SK-N-SH treated with all-trans-retinoic acid at 6 μM for 48 hours (cell line): Measurements from ENCODE around the gene DYRK3.

Experiments used
- ATAC-seq: fragments of 200-7000 bp; cut with Tn5 transposase; 3 replicates; pipeline ENCODE4 v1.9.1; 2020; ENCODE audit warnings: mild to moderate bottlenecking, moderate library complexity
- ARNTL ChIP-seq: fragments of 450-650 bp; formaldehyde crosslinking; IDR thresholded peaks from 2 replicates; pipeline ENCODE4 v1.5.0; 2020; ENCODE audit warnings: low read depth, mild to moderate bottlenecking, moderate library complexity, borderline replicate concordance
- CSDC2 ChIP-seq: fragments of 250-450 bp; sonication (Bioruptor Pico); IDR thresholded peaks from 2 replicates; pipeline ENCODE4 v1.5.0; 2020; ENCODE audit warnings: mild to moderate bottlenecking, moderate library complexity
- ESRRG ChIP-seq: fragments of 250-450 bp; sonication (Bioruptor Pico); IDR thresholded peaks from 2 replicates; pipeline ENCODE4 v1.6.1; 2021; ENCODE audit warnings: mild to moderate bottlenecking
- GLIS3 ChIP-seq: fragments of 250-450 bp; sonication (Bioruptor Pico); IDR thresholded peaks from 2 replicates; pipeline ENCODE4 v1.5.0; 2020; ENCODE audit warnings: mild to moderate bottlenecking, moderate library complexity
- ISL1 ChIP-seq: fragments of 250-450 bp; sonication (Bioruptor Pico); IDR thresholded peaks from 2 replicates; pipeline ENCODE4 v2.1.2; 2022; ENCODE audit warnings: mild to moderate bottlenecking, moderate library complexity
- OSR1 ChIP-seq: fragments of 250-450 bp; sonication (Bioruptor Pico); IDR thresholded peaks from 2 replicates; pipeline ENCODE4 v1.8.0; 2022; ENCODE audit warnings: moderate library complexity, mild to moderate bottlenecking, inconsistent platforms
- PPARA ChIP-seq: fragments of 250-450 bp; sonication (Bioruptor Pico); IDR thresholded peaks from 2 replicates; pipeline ENCODE4 v1.5.0; 2020; ENCODE audit warnings: mild to moderate bottlenecking, borderline replicate concordance
- RARB ChIP-seq: fragments of 250-450 bp; sonication (Bioruptor Pico); IDR thresholded peaks from 2 replicates; pipeline ENCODE4 v1.8.0; 2021; ENCODE audit warnings: mild to moderate bottlenecking, moderate library complexity
- SNAI2 ChIP-seq: fragments of 250-450 bp; sonication (Bioruptor Pico); IDR thresholded peaks from 2 replicates; pipeline ENCODE4 v1.5.0; 2020; ENCODE audit warnings: mild to moderate bottlenecking, moderate library complexity
- TCF4 ChIP-seq: fragments of 250-450 bp; sonication (Bioruptor Pico); IDR thresholded peaks from 2 replicates; pipeline ENCODE4 v1.8.0; 2021; ENCODE audit warnings: mild to moderate bottlenecking, moderate library complexity, borderline replicate concordance
- TOX ChIP-seq: fragments of 250-450 bp; sonication (Bioruptor Pico); IDR thresholded peaks from 2 replicates; pipeline ENCODE4 v1.8.0; 2021; ENCODE audit warnings: mild to moderate bottlenecking, moderate library complexity, borderline replicate concordance
- ZFP3 ChIP-seq: fragments of 250-450 bp; sonication (Bioruptor Pico); IDR thresholded peaks from 2 replicates; pipeline ENCODE4 v1.5.0; 2020; ENCODE audit warnings: mild to moderate bottlenecking, moderate library complexity
- ZFP30 ChIP-seq: fragments of 450-650 bp; formaldehyde crosslinking; IDR thresholded peaks from 2 replicates; pipeline ENCODE4 v1.5.0; 2022; ENCODE audit warnings: mild to moderate bottlenecking, moderate library complexity
- ZNF565 ChIP-seq: fragments of 450-650 bp; formaldehyde crosslinking; conservative IDR thresholded peaks from 2 replicates; pipeline ENCODE4 v1.5.0; 2020; ENCODE audit warnings: low read depth, mild to moderate bottlenecking, moderate library complexity
- ZNF70 ChIP-seq: fragments of 450-650 bp; formaldehyde crosslinking; IDR thresholded peaks from 2 replicates; pipeline ENCODE4 v1.5.0; 2020; ENCODE audit warnings: mild to moderate bottlenecking, moderate library complexity
- ZNF8 ChIP-seq: fragments of 450-650 bp; formaldehyde crosslinking; IDR thresholded peaks from 2 replicates; pipeline ENCODE4 v1.5.0; 2020; ENCODE audit warnings: mild to moderate bottlenecking, moderate library complexity
- TF ChIP-seq, protein P1 (sequence below): fragments of 250-450 bp; sonication (Bioruptor Pico); IDR thresholded peaks from 2 replicates; pipeline ENCODE4 v1.8.0; 2021; ENCODE audit warnings: low read depth, mild to moderate bottlenecking, moderate library complexity, borderline replicate concordance
- TF ChIP-seq, protein P2 (sequence below): fragments of 250-450 bp; sonication (Bioruptor Pico); IDR thresholded peaks from 2 replicates; pipeline ENCODE4 v1.5.1; 2021; ENCODE audit warnings: mild to moderate bottlenecking, moderate library complexity
- TF ChIP-seq, protein P3 (sequence below): fragments of 250-450 bp; sonication (Bioruptor Pico); IDR thresholded peaks from 2 replicates; pipeline ENCODE4 v1.5.0; 2020; ENCODE audit warnings: mild to moderate bottlenecking, moderate library complexity
- TF ChIP-seq, protein P4 (sequence below): fragments of 250-450 bp; sonication (Bioruptor Pico); IDR thresholded peaks from 2 replicates; pipeline ENCODE4 v1.5.1; 2020; ENCODE audit warnings: low read depth, mild to moderate bottlenecking, moderate library complexity
- TF ChIP-seq, protein P5 (sequence below): fragments of 250-450 bp; sonication (Bioruptor Pico); IDR thresholded peaks from 2 replicates; pipeline ENCODE4 v1.8.0; 2020; ENCODE audit warnings: mild to moderate bottlenecking, moderate library complexity, borderline replicate concordance

Gene DYRK3

DNA sequence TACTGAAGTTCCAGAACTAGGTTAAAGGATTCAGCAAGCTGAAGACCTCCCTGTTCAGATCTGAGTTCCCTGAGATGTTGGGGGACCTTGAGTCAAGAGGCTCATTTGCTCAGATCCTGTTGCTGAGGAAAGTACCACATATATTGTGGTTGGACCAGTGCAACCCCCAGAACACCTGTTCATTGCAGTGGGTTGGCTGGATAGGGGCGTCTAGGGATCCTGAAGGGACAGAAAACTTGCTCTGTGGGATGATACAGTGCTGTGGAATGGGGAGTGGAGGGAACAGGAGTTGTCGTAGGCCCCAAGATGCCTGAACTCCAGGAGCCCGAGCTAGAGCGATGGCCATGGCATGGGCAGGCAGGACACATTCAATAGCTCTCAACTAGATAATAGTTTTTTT lies 24.8 kb downstream of the DYRK3 start:
- ATAC-seq: no peak

DNA sequence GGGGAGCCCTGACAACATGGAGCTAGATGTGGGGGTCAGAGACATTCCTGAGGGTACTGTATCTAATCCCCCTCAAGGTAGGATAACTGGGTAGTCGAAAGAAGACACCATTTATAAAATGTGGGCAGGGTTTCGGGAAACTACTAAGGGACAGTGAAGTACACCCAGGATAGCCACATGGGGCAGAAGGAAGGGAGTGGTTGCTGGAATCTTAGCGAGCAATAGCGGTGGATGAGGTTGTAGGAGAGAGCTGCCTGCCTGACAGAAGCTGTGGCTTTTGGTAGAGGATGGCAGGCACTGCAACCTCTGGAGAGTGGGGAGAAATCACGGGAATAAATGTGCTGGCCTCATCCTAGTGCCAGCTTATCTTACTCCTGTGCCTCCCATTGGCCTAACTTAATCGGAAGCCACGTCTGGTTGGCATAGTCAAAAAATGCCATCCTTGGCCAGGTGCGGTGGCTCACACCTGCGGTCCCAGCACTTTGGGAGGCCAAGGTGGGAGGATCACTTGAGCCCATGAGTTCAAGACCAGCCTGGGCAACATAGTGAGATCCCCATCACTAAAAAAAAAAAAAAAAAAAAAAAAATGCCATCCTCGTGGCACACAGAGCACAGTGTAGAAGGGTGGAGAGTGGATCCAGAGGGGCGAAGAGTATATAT lies 26.0 kb downstream of the DYRK3 start:
- TF ChIP-seq ZFP3 (CRISPR knock-in tag) (no peak), ZNF565 (CRISPR knock-in tag) (no peak), ISL1 (no peak), ZNF8 (no peak), ESRRG (CRISPR knock-in tag) (no peak), ZNF70 (no peak), OSR1 (CRISPR knock-in tag) (no peak), SNAI2 (CRISPR knock-in tag) (no peak)
- TF ChIP-seq, protein P1, sequence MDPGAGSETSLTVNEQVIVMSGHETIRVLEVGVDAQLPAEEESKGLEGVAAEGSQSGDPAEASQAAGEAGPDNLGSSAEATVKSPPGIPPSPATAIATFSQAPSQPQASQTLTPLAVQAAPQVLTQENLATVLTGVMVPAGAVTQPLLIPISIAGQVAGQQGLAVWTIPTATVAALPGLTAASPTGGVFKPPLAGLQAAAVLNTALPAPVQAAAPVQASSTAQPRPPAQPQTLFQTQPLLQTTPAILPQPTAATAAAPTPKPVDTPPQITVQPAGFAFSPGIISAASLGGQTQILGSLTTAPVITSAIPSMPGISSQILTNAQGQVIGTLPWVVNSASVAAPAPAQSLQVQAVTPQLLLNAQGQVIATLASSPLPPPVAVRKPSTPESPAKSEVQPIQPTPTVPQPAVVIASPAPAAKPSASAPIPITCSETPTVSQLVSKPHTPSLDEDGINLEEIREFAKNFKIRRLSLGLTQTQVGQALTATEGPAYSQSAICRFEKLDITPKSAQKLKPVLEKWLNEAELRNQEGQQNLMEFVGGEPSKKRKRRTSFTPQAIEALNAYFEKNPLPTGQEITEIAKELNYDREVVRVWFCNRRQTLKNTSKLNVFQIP (CRISPR knock-in tag): no peak
- TF ChIP-seq, protein P2, sequence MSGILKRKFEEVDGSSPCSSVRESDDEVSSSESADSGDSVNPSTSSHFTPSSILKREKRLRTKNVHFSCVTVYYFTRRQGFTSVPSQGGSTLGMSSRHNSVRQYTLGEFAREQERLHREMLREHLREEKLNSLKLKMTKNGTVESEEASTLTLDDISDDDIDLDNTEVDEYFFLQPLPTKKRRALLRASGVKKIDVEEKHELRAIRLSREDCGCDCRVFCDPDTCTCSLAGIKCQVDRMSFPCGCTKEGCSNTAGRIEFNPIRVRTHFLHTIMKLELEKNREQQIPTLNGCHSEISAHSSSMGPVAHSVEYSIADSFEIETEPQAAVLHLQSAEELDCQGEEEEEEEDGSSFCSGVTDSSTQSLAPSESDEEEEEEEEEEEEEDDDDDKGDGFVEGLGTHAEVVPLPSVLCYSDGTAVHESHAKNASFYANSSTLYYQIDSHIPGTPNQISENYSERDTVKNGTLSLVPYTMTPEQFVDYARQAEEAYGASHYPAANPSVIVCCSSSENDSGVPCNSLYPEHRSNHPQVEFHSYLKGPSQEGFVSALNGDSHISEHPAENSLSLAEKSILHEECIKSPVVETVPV: no peak
- no peak for ATAC-seq

More for the DNA sequence above, 24.8 kb downstream of the DYRK3 start:
- TF ChIP-seq GLIS3 (no peak), TOX (no peak)

DNA sequence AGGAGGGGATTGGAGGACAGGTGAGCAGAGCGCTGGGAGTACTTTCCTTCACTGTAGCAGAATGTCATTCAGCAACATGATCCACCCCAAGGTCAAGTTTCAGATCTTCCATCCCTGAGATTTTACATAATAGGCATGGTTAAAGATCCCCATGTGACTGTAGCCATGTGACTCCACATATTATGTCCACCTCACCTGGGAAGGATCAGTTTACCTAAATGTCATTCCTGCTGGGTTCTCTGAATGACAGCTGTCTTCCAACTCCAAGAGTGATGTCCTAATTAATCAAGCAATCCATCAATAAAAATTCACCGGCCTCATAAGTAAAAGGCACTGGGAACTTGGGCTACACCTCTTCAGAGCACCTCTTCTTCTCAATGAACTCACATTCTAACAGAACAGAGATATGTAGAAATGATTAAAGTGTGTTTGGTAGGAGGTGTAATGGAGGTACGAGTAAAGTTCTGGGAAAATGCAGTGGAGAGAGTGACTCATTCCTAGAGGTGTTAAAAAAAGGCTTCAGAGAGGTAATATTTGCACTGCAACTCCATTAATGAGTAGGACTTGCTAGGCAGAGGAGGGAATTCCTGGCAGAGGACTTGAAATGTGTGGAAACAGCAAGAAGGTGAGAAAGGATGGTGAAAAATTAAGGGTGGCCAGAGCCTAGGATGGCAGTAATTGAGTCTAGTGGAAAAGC lies 27.2 kb downstream of the DYRK3 start:
- no peak for TF ChIP-seq PPARA (CRISPR knock-in tag)
- TF ChIP-seq ZFP30: no peak
- TF ChIP-seq ZNF70: no peak
- TF ChIP-seq, protein P3, sequence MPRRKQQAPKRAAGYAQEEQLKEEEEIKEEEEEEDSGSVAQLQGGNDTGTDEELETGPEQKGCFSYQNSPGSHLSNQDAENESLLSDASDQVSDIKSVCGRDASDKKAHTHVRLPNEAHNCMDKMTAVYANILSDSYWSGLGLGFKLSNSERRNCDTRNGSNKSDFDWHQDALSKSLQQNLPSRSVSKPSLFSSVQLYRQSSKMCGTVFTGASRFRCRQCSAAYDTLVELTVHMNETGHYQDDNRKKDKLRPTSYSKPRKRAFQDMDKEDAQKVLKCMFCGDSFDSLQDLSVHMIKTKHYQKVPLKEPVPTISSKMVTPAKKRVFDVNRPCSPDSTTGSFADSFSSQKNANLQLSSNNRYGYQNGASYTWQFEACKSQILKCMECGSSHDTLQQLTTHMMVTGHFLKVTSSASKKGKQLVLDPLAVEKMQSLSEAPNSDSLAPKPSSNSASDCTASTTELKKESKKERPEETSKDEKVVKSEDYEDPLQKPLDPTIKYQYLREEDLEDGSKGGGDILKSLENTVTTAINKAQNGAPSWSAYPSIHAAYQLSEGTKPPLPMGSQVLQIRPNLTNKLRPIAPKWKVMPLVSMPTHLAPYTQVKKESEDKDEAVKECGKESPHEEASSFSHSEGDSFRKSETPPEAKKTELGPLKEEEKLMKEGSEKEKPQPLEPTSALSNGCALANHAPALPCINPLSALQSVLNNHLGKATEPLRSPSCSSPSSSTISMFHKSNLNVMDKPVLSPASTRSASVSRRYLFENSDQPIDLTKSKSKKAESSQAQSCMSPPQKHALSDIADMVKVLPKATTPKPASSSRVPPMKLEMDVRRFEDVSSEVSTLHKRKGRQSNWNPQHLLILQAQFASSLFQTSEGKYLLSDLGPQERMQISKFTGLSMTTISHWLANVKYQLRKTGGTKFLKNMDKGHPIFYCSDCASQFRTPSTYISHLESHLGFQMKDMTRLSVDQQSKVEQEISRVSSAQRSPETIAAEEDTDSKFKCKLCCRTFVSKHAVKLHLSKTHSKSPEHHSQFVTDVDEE (CRISPR knock-in tag): no peak
- TF ChIP-seq, protein P2: no peak
- TF ChIP-seq ZNF565 (CRISPR knock-in tag): no peak
- TF ChIP-seq TCF4 (CRISPR knock-in tag): no peak
- TF ChIP-seq SNAI2 (CRISPR knock-in tag): no peak
- no peak for TF ChIP-seq RARB (CRISPR knock-in tag)
- TF ChIP-seq, protein P1 (CRISPR knock-in tag): no peak
- TF ChIP-seq GLIS3: no peak
- TF ChIP-seq OSR1 (CRISPR knock-in tag): no peak
- TF ChIP-seq TOX: no peak
- TF ChIP-seq CSDC2 (CRISPR knock-in tag): no peak
- no peak for TF ChIP-seq ZNF8
- TF ChIP-seq, protein P4, sequence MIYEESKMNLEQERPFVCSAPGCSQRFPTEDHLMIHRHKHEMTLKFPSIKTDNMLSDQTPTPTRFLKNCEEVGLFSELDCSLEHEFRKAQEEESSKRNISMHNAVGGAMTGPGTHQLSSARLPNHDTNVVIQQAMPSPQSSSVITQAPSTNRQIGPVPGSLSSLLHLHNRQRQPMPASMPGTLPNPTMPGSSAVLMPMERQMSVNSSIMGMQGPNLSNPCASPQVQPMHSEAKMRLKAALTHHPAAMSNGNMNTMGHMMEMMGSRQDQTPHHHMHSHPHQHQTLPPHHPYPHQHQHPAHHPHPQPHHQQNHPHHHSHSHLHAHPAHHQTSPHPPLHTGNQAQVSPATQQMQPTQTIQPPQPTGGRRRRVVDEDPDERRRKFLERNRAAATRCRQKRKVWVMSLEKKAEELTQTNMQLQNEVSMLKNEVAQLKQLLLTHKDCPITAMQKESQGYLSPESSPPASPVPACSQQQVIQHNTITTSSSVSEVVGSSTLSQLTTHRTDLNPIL (CRISPR knock-in tag): no peak
- TF ChIP-seq, protein P5, sequence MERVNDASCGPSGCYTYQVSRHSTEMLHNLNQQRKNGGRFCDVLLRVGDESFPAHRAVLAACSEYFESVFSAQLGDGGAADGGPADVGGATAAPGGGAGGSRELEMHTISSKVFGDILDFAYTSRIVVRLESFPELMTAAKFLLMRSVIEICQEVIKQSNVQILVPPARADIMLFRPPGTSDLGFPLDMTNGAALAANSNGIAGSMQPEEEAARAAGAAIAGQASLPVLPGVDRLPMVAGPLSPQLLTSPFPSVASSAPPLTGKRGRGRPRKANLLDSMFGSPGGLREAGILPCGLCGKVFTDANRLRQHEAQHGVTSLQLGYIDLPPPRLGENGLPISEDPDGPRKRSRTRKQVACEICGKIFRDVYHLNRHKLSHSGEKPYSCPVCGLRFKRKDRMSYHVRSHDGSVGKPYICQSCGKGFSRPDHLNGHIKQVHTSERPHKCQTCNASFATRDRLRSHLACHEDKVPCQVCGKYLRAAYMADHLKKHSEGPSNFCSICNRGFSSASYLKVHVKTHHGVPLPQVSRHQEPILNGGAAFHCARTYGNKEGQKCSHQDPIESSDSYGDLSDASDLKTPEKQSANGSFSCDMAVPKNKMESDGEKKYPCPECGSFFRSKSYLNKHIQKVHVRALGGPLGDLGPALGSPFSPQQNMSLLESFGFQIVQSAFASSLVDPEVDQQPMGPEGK (CRISPR knock-in tag): no peak
- no peak for TF ChIP-seq ARNTL (CRISPR knock-in tag)
- no peak for ATAC-seq
